ENCODE results near the gene TMEM132D. TPM values are rescaled to one million over a fixed set of nuclear protein-coding genes. Genes with fewer than 3 reads are reported as not detected.
"Not testable (repeated sequence)": the region's sequence is repeated elsewhere in the genome, so short reads cannot be mapped to it uniquely, and the experiment has no call there.

The TMEM132D gene
- total and polyA plus RNA-seq, 2 experiments from 2014 or later = not detected

- Histone ChIP-seq H3K79me2 (ENCODE audit: insufficient read depth) (no peaks in the 10 kb centered on the region), H3F3A (ENCODE audit: insufficient read depth) (no peaks in the 10 kb centered on the region), H3K9me2 (ENCODE audit: insufficient read depth) (no peaks in the 10 kb centered on the region), H3K27me3 (replicated peaks; ENCODE audit: insufficient read depth) (no peaks in the 10 kb centered on the region), H2AFZ (no peak overlapping the region), H3K4me1 (ENCODE audit: insufficient read depth) (no peaks in the 10 kb centered on the region), H3K9ac (no peak overlapping the region), H3K4me3 (no peak overlapping the region), H3K9me3 (ENCODE audit: low read depth) (no peaks in the 10 kb centered on the region), H3K4me2 (ENCODE audit: unreplicated experiment) (no peak overlapping the region), H3K27ac (no peak overlapping the region), H4K20me1 (ENCODE audit: insufficient read depth) (no peaks in the 10 kb centered on the region), H3K36me3 (ENCODE audit: low read depth) (no peaks in the 10 kb centered on the region)
- WGBS, 2 experiments (ENCODE audit: low coverage in 1 of 2, low lambda C conversion rate in 2 of 2, missing lambda C conversion rate in 2 of 2) = 21 to 23% methylated on average over 3 of the region's 3 CpGs
- in situ Hi-C loops (cut with MboI) = no loop called here
- DNase-seq = no peak
- TF ChIP-seq EZH2phosphoT487 (IDR thresholded peaks at IDR 0.05; ENCODE audit: insufficient read depth, low read depth) (no peak), EZH2 (IDR thresholded peaks at IDR 0.05; ENCODE audit: insufficient read depth, poor library complexity, severe bottlenecking) (no peak)
These were observed 352.4 kb downstream of the TMEM132D start for GRCh38 chr12:129551441-129551840.

GRCh38 chr12:129550353-129550752 lies 353.5 kb downstream of the TMEM132D start:
- Histone ChIP-seq H3K9ac (no peak overlapping the region), H3F3A (ENCODE audit: insufficient read depth) (no peaks in the 10 kb centered on the region), H2AFZ (no peak overlapping the region), H3K4me1 (ENCODE audit: insufficient read depth) (no peaks in the 10 kb centered on the region), H3K9me3 (ENCODE audit: low read depth) (no peaks in the 10 kb centered on the region), H3K27ac (no peak overlapping the region), H3K27me3 (replicated peaks; ENCODE audit: insufficient read depth) (no peaks in the 10 kb centered on the region), H3K9me2 (ENCODE audit: insufficient read depth) (no peaks in the 10 kb centered on the region), H3K4me2 (ENCODE audit: unreplicated experiment) (no peak overlapping the region), H3K4me3 (no peak overlapping the region), H3K79me2 (ENCODE audit: insufficient read depth) (no peaks in the 10 kb centered on the region), H4K20me1 (ENCODE audit: insufficient read depth) (no peaks in the 10 kb centered on the region), H3K36me3 (ENCODE audit: low read depth) (no peaks in the 10 kb centered on the region)
- in situ Hi-C loops (cut with MboI) = no loop called here
- DNase-seq = no peak
- WGBS, 2 experiments (ENCODE audit: low coverage in 1 of 2, low lambda C conversion rate in 2 of 2, missing lambda C conversion rate in 2 of 2) = 20 to 24% methylated on average over 3 of the region's 3 CpGs
- no peak for TF ChIP-seq EZH2phosphoT487 (IDR thresholded peaks at IDR 0.05; ENCODE audit: insufficient read depth, low read depth)
- no peak for TF ChIP-seq EZH2 (IDR thresholded peaks at IDR 0.05; ENCODE audit: insufficient read depth, poor library complexity, severe bottlenecking)

GRCh38 chr12:129549656-129550055 lies 354.2 kb downstream of the TMEM132D start:
- no peak overlapping the region for H3K4me2 ChIP-seq (ENCODE audit: unreplicated experiment)
- H3K36me3 ChIP-seq (ENCODE audit: low read depth) = no peaks in the 10 kb centered on the region
- no peaks in the 10 kb centered on the region for H3K27me3 ChIP-seq (replicated peaks; ENCODE audit: insufficient read depth)
- no peak for TF ChIP-seq EZH2 (IDR thresholded peaks at IDR 0.05; ENCODE audit: insufficient read depth, poor library complexity, severe bottlenecking)
- TF ChIP-seq EZH2phosphoT487 (IDR thresholded peaks at IDR 0.05; ENCODE audit: insufficient read depth, low read depth) = no peak
- no peaks in the 10 kb centered on the region for H3K9me2 ChIP-seq (ENCODE audit: insufficient read depth)
- H3F3A ChIP-seq (ENCODE audit: insufficient read depth) = no peaks in the 10 kb centered on the region
- in situ Hi-C loops (cut with MboI) = no loop called here
- no peak overlapping the region for H3K9ac ChIP-seq
- H4K20me1 ChIP-seq (ENCODE audit: insufficient read depth) = no peaks in the 10 kb centered on the region
- no peaks in the 10 kb centered on the region for H3K79me2 ChIP-seq (ENCODE audit: insufficient read depth)
- no peak for DNase-seq
- 21 to 27% methylated on average over 5 of the region's 5 CpGs for WGBS, 2 experiments (ENCODE audit: low coverage in 1 of 2, low lambda C conversion rate in 2 of 2, missing lambda C conversion rate in 2 of 2)
- no peak overlapping the region for H2AFZ ChIP-seq
- H3K9me3 ChIP-seq (ENCODE audit: low read depth) = no peaks in the 10 kb centered on the region
- H3K27ac ChIP-seq = no peak overlapping the region
- H3K4me1 ChIP-seq (ENCODE audit: insufficient read depth) = no peaks in the 10 kb centered on the region
- no peak overlapping the region for H3K4me3 ChIP-seq

GRCh38 chr12:129549020-129549419 lies 354.8 kb downstream of the TMEM132D start:
- H3K9ac ChIP-seq; H4K20me1 ChIP-seq (ENCODE audit: insufficient read depth); H3K27me3 ChIP-seq (replicated peaks; ENCODE audit: insufficient read depth); H3K79me2 ChIP-seq (ENCODE audit: insufficient read depth); DNase-seq; H2AFZ ChIP-seq; in situ Hi-C loops (cut with MboI); H3K4me2 ChIP-seq (ENCODE audit: unreplicated experiment); H3K9me2 ChIP-seq (ENCODE audit: insufficient read depth); H3F3A ChIP-seq (ENCODE audit: insufficient read depth); H3K4me1 ChIP-seq (ENCODE audit: insufficient read depth); H3K9me3 ChIP-seq (ENCODE audit: low read depth); H3K36me3 ChIP-seq (ENCODE audit: low read depth); H3K4me3 ChIP-seq; H3K27ac ChIP-seq: not testable (repeated sequence)
- 0% methylated on average over 1 to 2 of the region's 2 CpGs for WGBS, 2 experiments (ENCODE audit: low coverage in 1 of 2, low lambda C conversion rate in 2 of 2, missing lambda C conversion rate in 2 of 2)

GRCh38 chr12:129544716-129545115 lies 359.1 kb downstream of the TMEM132D start:
- Histone ChIP-seq H4K20me1 (ENCODE audit: insufficient read depth) (no peaks in the 10 kb centered on the region), H3K27me3 (replicated peaks; ENCODE audit: insufficient read depth) (no peaks in the 10 kb centered on the region), H3K9me3 (ENCODE audit: low read depth) (no peaks in the 10 kb centered on the region), H3K4me1 (ENCODE audit: insufficient read depth) (no peaks in the 10 kb centered on the region), H2AFZ (no peak overlapping the region), H3K4me2 (ENCODE audit: unreplicated experiment) (no peak overlapping the region), H3K27ac (no peak overlapping the region), H3K36me3 (ENCODE audit: low read depth) (no peaks in the 10 kb centered on the region), H3K79me2 (ENCODE audit: insufficient read depth) (no peaks in the 10 kb centered on the region), H3K9ac (no peak overlapping the region), H3F3A (ENCODE audit: insufficient read depth) (no peaks in the 10 kb centered on the region), H3K4me3 (no peak overlapping the region), H3K9me2 (ENCODE audit: insufficient read depth) (no peaks in the 10 kb centered on the region)
- no peak for DNase-seq
- WGBS, 2 experiments (ENCODE audit: low coverage in 1 of 2, low lambda C conversion rate in 2 of 2, missing lambda C conversion rate in 2 of 2) = 49 to 55% methylated on average over 6 of the region's 6 CpGs
- in situ Hi-C loops (cut with MboI) = no loop called here
- no peak for TF ChIP-seq EZH2phosphoT487 (IDR thresholded peaks at IDR 0.05; ENCODE audit: insufficient read depth, low read depth)
- no peak for TF ChIP-seq EZH2 (IDR thresholded peaks at IDR 0.05; ENCODE audit: insufficient read depth, poor library complexity, severe bottlenecking)

All from GM23248 (cell line).